Measurements from ENCODE around the gene PPL.
"Not testable (repeated sequence)": the region's sequence is repeated elsewhere in the genome, so short reads cannot be mapped to it uniquely, and the experiment has no call there.

PPL gene

DNA sequence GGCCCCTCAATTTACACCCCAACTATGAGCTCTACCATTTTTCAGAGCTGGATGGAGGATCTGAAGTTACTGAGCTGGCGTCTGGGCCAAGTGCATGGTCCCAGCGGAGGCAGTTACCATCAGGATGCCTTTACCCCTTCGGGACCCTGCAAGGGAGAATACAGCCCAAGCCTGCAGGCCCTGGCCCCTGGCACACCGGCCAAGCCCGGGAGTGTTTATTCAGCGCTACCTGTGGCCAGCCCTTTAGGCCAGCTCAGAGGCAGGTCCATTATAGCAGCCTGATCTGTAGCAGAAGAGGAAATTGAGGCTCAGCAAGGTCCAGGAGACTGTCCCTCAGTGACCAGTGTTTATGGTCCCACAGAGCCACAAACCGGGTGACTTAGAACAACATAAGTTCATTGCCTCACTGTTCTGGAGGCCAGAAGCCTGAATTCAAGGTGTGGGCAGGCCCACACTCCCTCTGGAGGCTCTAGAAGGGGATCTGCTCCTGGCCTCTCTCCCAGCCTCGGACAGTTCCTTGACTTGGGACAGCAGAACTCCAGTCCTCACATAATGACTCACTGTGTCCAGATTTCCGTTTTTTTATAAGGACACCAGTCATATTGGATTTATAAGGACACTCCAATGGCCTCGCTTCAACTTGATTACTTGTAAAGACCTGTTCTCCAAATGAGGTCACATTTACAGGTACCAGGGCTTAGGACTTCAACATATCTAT is 29.9 kb upstream of the PPL start:
- Mint-ChIP-seq H3K4me3 (no peak overlapping the region), H3K27ac (no peak overlapping the region), H3K9me3 (no peaks in the 10 kb centered on the region), H3K36me3 (ENCODE audit: low read depth) (no peaks in the 10 kb centered on the region), H3K27me3 (peaks cover 4% of the 10 kb centered on the region), H3K4me1 (ENCODE audit: low read depth) (no peaks in the 10 kb centered on the region)
- DNase-seq = no peak

DNA sequence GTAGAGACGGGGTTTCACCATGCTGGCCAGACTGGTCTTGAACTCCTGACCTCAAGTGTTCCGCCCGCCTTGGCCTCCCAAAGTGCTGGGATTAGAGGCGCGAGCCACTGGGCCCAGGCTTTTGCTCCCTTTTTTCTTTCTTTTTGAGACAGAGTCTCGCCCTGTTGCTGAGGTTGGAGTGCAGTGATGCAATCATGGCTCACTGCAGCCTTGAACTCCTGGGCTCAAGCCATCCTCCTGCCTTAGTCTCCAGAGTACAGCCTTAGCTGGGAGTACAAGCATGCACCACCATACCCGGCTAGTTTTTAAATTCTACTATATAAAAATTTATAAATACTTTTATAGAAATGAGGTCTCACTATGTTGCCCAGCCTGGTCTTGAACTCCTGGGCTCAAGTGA is 26.6 kb upstream of the PPL start:
- not testable (repeated sequence) for DNase-seq; H3K9me3 Mint-ChIP-seq; H3K4me1 Mint-ChIP-seq (ENCODE audit: low read depth); H3K4me3 Mint-ChIP-seq; H3K27ac Mint-ChIP-seq; H3K36me3 Mint-ChIP-seq (ENCODE audit: low read depth)
- peaks cover 28% of the 10 kb centered on the region for H3K27me3 Mint-ChIP-seq

DNA sequence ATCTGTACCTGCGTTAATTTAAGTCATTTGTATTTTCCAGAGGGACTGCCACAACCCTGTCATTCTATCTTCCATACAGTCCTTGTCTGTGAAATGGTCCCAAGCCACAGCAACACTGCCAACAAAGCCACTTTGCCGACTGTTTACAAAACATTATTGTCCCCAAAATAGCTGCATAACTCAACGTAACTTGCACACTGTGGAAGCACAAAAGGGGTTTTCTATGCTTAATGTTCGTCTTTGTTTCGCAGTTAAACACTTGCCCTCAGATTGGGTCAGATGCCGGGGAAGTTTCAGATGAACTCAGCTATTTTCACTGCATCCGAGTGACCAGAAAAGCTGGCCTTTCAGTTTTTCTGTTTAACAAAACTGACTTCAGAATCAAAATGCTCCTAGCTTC is 25.8 kb upstream of the PPL start:
- no peaks in the 10 kb centered on the region for H3K9me3 Mint-ChIP-seq
- H3K4me1 Mint-ChIP-seq (ENCODE audit: low read depth) = peaks cover 11% of the 10 kb centered on the region
- no peak for DNase-seq
- no peaks in the 10 kb centered on the region for H3K36me3 Mint-ChIP-seq (ENCODE audit: low read depth)
- H3K27ac Mint-ChIP-seq = no peak overlapping the region
- H3K27me3 Mint-ChIP-seq = peaks cover 34% of the 10 kb centered on the region
- no peak overlapping the region for H3K4me3 Mint-ChIP-seq

DNA sequence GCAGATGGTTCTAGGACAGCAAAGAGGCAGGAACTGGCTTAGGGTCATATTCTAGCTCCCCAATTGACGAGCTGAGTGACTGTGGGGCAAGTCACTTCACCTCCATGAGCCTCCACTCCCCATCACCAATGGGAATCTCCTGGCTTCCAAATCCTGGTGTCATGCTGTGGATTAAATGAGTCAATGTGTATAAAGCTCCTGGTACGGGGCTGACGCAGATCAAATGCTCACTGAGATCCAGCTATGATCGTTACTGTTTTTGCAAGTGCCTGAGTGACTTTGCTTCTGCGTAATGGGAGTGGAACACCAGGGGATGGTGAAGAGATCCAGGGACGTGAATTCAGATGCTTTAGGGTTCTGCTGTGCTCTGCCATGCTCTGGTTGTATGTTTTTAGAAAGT is 23.6 kb upstream of the PPL start:
- no peak for DNase-seq
- Mint-ChIP-seq H3K27me3 (peaks cover 48% of the 10 kb centered on the region), H3K36me3 (ENCODE audit: low read depth) (no peaks in the 10 kb centered on the region), H3K27ac (no peak overlapping the region), H3K4me3 (no peak overlapping the region), H3K4me1 (ENCODE audit: low read depth) (peaks cover 22% of the 10 kb centered on the region), H3K9me3 (no peaks in the 10 kb centered on the region)

DNA sequence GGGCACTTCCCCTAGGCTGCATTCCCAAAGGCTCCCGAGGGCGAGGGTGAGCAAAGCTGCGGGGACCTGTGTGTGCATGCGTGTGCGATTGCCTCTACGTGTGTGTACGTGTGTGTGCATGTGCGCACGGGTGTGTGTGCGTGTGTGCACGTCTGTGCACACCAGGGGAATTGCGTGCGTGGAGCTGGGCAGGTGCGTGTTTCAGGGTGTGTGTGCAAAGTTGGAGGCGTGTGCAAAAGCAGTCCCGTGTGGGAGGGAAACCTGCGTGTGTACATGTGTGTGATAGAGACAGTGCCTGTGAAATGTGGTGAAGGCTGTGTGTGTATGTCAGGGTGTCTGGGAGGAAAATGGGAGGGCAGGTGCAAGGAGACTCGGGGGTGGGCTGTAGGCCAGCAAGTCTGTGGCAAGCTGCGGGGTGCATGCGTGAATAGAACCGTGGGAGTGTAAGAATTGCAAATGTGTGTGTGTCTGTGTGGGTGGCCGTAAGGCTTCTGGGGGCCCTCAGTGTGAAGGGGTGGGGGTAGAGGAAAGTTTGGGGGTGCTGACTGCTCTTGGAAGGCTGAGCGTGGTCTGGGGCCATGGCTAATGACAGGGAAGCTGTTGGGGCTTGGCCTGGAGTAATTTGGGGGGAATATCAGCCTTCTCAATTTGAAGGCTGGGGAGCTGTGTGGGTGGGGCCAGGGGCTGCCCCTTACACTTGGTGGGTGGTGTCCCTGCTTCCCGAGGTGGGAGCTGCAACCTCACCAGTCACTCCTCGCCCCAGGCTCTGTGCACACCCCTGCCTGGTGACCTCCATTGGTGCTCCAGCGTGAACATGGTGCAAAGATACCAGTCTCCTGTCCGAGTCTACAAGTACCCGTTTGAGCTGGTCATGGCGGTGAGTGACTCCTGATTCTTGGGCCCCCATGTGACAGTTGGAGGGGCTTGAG is 21.8 kb upstream of the PPL start:
- Mint-ChIP-seq H3K36me3 (ENCODE audit: low read depth) (no peaks in the 10 kb centered on the region), H3K9me3 (no peaks in the 10 kb centered on the region), H3K27me3 (peaks cover 59% of the 10 kb centered on the region), H3K4me1 (ENCODE audit: low read depth) (peaks cover 22% of the 10 kb centered on the region), H3K27ac (no peak overlapping the region), H3K4me3 (peak overlapping the region; percentile 47)
- DNase-seq = peak; percentile 33

DNA sequence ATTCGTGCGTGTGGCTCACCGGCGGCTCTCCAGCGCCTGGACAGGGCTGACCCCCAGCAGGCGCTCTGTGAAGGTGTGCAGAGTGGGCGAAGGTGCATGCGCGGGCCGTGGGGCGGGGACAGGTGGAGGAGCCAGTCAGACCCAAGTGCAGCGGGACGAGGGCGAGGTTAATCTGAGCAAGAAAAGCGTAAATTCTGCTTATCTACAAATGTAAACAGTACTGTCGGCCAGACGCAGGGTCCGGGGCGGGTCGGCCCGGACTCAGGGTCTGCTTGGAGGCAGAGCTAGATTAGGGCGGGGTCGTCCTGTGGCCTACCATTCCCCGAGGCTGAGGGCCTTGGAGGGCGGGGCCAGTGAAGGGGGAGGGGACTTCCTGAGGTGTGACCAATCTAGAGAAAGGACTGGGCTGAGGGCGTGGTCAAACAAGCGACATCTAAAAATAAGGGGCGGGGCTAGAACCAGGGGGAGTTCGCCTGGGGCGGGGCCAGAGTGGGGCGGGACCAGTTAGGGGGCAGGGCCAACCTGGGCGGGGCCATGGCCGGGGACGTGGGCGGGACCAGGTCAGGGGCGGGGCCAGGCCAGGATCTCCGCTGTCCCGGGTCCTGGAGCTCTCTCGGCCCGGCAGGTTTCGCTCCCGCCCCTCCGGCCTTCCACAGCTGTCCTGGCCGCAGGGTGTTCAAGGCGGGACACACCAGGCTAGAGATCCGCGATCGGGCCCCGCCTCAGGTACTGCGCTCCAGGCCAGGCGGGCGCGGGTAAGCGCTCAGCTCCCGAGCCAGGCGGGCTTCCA is 21.0 kb upstream of the PPL start, which contains the start of gene SEC14L5:
TSS of gene SEC14L5 (plus strand) at position 611 of the 790 bp plus-strand sequence. CDS start 994 bp downstream, outside the sequence.
- Mint-ChIP-seq H3K27ac (no peak within 1 kb of the TSS), H3K36me3 (ENCODE audit: low read depth) (no peaks in the 10 kb centered on the region), H3K9me3 (no peaks in the 10 kb centered on the region)

DNA sequence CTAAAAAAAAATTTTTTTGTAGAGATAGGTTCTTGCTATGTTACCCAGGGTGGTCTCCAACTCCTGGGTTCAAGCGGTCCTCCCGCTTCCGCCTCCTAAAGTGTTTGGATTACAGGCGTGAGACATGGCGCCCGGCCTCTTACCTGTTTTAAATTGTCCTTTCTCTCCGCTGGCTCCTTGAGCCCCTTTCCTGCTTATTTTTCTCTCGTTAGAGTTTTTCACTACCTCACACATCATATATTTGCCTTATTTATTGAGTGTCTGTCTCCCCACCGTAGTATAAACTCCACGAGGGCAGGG is 20.4 kb upstream of the PPL start:
- Mint-ChIP-seq H3K9me3 (no peaks in the 10 kb centered on the region), H3K36me3 (ENCODE audit: low read depth) (no peaks in the 10 kb centered on the region), H3K27ac (no peak overlapping the region), H3K4me1 (ENCODE audit: low read depth) (peaks cover 22% of the 10 kb centered on the region), H3K4me3 (peak overlapping the region; percentile 82), H3K27me3 (peaks cover 65% of the 10 kb centered on the region)
- DNase-seq = no peak

More for the DNA sequence above, 21.0 kb upstream of the PPL start, which contains the start of gene SEC14L5:
- H3K4me3 Mint-ChIP-seq = peak within 1 kb of the TSS; percentile 82
- H3K4me1 Mint-ChIP-seq (ENCODE audit: low read depth) = peaks cover 22% of the 10 kb centered on the region
- peak; percentile 90 for DNase-seq
- H3K27me3 Mint-ChIP-seq = peaks cover 65% of the 10 kb centered on the region

DNA sequence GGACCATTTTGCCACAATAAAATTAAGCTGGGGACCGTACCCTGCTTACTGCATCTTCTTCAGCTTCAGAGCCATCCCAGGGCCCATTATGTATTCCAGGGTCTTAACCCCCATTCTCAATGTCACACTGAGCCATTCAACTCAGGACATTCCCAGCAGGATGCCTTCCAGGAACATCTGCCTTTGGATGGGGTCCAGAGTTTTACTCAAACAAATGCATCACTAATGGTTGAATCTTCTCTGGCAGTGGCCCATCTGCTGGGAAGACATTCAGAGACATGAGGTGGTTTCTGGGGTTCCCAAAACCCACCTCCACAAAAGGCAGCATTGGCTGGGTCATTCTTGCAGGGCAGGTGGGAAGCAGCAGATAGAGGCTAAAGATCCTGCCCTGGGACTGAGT is 17.8 kb upstream of the PPL start:
- Mint-ChIP-seq H3K27ac (no peak overlapping the region), H3K4me1 (ENCODE audit: low read depth) (peaks cover 22% of the 10 kb centered on the region), H3K9me3 (no peaks in the 10 kb centered on the region), H3K4me3 (no peak overlapping the region), H3K27me3 (peaks cover 48% of the 10 kb centered on the region), H3K36me3 (ENCODE audit: low read depth) (no peaks in the 10 kb centered on the region)
- no peak for DNase-seq

DNA sequence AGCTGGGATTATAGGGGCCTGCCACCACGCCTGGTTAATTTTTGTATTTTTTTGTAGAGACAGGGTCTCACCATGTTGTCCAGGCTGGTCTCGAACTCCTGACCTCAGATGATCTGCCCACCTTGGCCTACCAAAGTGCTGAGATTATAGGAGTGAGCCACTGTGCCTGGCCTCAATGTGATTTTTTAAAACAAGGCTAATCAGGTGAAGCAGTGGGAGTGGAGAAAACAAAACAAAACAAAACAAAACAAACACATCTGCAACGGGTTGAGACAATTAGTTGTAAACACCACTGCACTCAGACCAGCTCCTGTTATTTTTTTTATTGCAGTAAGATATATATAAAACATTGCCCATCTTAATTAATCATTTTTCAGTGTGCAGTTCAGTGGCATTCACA is 14.6 kb upstream of the PPL start:
- not testable (repeated sequence) for H3K4me3 Mint-ChIP-seq; H3K9me3 Mint-ChIP-seq; H3K36me3 Mint-ChIP-seq (ENCODE audit: low read depth); DNase-seq; H3K27ac Mint-ChIP-seq; H3K4me1 Mint-ChIP-seq (ENCODE audit: low read depth)
- H3K27me3 Mint-ChIP-seq = peaks cover 31% of the 10 kb centered on the region

DNA sequence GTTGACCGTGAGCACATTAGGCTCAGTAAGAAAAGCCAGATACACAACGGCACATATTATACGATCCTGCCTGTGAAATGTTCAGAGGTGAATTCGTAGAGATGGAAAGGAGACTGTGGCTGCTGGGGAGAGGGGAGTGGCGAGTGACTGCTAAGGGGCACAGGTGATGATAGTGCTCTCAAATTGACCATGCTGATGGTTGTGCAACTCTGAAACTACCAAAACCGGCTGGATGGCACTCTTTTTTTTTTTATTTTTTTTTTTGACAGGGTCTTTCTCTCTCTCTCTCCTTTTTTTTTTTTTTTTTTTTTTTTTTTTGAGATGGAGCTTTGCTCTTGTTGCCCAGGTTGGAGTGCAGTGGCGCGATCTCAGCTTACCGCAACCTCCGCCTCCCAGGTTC is 13.0 kb upstream of the PPL start:
- no peak overlapping the region for H3K27ac Mint-ChIP-seq
- H3K9me3 Mint-ChIP-seq = no peaks in the 10 kb centered on the region
- DNase-seq = no peak
- peaks cover 18% of the 10 kb centered on the region for H3K27me3 Mint-ChIP-seq
- no peaks in the 10 kb centered on the region for H3K36me3 Mint-ChIP-seq (ENCODE audit: low read depth)
- H3K4me1 Mint-ChIP-seq (ENCODE audit: low read depth) = no peaks in the 10 kb centered on the region
- no peak overlapping the region for H3K4me3 Mint-ChIP-seq

DNA sequence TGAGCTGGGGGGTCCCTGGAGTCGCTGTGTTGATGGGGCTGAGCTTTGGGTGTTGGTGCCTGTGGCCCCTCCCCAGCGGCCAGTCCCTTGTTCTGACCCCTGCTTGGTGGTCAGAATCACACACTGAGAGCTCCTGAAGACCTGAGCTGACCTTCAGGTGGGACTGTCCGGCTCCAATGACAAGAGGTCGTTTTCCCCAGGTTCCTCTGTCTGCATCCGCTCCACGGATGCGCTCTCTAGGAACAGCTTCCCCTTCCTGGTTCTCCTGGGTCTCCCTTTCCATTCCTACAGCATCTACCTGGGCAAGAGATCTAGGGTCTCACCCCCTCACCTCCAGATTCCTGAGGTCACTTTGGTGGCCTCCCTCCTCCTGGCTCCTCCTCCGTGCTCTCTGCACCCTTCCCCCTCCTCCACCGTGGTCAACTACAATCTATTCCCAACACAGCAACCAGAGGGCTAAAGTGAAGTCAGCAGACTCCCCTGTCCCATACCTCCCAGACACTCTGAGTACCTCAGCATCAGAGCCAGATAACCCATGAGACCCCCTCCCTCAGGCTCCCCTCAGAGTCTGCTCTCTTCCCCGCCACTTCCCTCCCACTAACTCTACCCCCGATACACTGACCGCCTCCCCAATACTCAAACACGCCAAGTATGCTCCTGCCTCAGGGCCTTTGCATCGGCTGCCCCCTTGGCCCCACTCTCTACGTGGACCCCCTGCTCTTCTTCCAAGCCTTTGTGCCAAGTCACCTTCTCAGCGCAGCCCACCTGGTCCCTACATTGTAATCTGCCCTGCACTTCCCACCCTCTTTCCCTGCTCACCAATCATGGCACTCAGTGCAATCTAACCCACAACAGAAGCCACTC is 12.2 kb upstream of the PPL start:
- Mint-ChIP-seq H3K27ac (no peak overlapping the region), H3K4me3 (no peak overlapping the region), H3K9me3 (no peaks in the 10 kb centered on the region), H3K27me3 (peaks cover 16% of the 10 kb centered on the region), H3K36me3 (ENCODE audit: low read depth) (no peaks in the 10 kb centered on the region), H3K4me1 (ENCODE audit: low read depth) (no peaks in the 10 kb centered on the region)
- DNase-seq = no peak

DNA sequence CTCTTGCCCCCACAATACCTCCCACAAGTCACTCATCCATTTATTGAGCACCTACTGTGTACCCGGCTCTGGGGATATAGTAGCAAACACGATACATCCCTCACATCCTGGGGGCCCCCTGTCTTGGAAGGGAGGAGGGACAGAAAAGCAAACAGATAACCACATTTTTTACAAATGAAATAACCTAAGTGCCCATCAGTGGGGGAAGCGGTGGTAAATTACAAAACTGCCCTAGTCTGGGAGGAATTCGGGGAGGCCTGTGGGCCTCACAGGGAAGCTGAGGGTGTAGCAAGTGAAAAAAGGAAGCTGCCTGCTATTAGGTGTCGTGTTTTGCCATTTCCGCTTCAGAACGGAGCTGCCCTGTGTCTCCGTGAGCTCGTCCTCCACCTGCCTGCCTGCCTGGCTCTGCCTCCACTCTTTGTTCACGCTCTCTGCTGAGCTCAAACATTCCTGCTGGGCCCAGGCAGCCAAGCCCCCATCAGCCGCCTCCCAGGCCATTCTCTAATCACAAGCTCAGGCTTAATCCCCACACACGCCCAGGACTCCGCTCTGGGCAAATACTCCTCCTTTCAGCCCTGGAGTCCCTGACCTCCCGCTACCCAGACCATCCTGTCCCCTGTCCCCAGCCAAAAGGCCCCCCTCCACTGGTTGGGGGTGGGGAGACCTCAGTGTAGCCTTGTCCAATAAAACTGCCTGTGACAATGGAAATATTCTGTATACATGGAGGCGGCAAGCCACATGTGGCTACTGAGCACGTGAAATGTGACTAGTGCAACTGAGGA is 11.0 kb upstream of the PPL start:
- DNase-seq = no peak
- H3K27ac Mint-ChIP-seq = no peak overlapping the region
- no peaks in the 10 kb centered on the region for H3K4me1 Mint-ChIP-seq (ENCODE audit: low read depth)
- H3K9me3 Mint-ChIP-seq = no peaks in the 10 kb centered on the region
- no peak overlapping the region for H3K4me3 Mint-ChIP-seq
- H3K36me3 Mint-ChIP-seq (ENCODE audit: low read depth) = no peaks in the 10 kb centered on the region
- peaks cover 16% of the 10 kb centered on the region for H3K27me3 Mint-ChIP-seq

DNA sequence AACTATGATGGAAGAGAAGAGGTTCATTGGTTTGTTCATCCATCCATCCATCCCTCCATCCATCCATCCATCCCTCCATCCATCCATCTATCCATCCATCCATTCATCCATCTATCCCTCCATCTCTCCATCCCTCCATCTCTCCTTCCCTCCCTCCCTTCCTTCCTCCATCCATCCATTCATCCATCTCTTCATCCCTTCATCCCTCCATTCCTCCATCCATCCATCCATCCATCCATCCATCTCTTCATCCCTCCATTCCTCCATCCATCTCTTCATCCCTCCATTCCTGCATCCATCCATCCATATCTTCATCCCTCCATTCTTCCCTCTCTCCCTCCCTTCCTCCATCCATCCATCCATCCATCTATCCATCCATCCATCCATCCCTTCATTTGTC is 10.0 kb upstream of the PPL start:
- no peak overlapping the region for H3K27ac Mint-ChIP-seq
- no peak for DNase-seq
- no peaks in the 10 kb centered on the region for H3K9me3 Mint-ChIP-seq
- no peak overlapping the region for H3K4me3 Mint-ChIP-seq
- H3K36me3 Mint-ChIP-seq (ENCODE audit: low read depth) = no peaks in the 10 kb centered on the region
- H3K4me1 Mint-ChIP-seq (ENCODE audit: low read depth) = no peaks in the 10 kb centered on the region
- H3K27me3 Mint-ChIP-seq = peaks cover 20% of the 10 kb centered on the region

Measured in activated T-cell treated with anti-CD3 and anti-CD28 coated beads, Interleukin-2, amount 50 U/mL, for 24 hours (primary cell).